HG03139 (cell line): ENCODE data around the gene FN1.

ENCODE experiments used
- ATAC-seq: cut with Tn5 transposase; IDR thresholded peaks from one replicate; pipeline ENCODE4 v1.9.1; 2021; ENCODE audit not compliant: unreplicated experiment

FN1 gene

DNA sequence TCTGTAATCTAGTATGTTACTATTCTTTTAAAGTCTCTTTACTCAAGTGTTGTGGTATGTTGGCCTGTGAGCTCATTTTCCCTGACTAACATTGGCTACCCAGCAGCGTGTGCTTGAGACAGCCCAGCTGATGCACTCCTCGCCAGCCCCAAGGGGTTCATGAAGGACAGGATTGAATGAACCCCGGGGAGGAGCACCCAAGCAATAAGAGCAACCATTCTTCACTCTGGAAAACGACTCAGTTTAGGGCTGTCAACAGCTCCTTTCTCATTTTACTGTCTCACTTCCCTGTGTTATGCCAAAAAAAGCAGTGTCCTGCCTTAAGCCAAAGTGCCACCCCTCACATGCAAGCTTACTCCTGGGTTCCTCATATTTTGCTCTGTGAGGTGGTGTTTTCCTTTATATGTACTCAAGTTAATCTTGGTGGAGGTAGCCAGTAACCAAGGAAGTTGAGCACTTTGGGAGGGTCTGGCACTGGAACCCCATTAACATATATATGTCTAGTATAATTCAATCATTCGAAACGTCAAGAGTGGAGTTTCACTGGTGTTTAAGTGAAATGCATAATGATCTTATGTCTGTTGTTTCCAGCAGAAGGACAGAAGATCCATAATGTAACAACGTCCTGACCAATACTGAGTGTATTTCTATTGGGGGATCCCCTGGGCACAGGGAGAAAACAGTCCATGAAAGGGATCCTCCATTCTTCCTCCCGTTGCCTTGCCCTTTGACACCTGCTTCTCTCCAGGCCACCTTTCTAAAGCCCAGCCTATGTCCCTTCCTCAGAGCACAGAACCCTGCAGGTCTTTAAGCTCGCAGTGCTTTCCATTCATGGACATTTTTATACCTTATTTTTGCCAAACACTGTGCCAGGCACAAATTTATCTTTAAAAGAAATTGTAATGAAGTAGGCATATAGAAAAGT, 80.8 kb downstream of the FN1 start:
- no peak for ATAC-seq

DNA sequence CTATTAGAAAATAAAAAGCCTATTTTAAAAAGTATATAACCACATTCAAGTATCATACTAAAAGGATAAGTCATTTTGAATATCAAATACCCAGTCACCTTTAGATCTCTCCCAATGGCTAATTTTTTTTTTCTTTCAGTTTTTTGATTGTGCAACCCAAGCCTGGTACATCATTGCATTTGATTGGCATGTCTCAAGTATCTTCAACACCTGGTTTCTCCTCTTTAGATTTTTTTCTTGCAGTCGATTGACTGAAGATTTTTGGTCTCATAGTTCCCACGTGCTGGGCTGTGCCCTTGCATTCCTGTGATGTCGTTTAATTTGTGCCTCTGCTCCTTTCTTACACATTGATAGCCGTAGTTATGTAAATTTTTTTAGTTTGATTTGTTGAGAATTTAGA, 83.3 kb downstream of the FN1 start:
- ATAC-seq: no peak

DNA sequence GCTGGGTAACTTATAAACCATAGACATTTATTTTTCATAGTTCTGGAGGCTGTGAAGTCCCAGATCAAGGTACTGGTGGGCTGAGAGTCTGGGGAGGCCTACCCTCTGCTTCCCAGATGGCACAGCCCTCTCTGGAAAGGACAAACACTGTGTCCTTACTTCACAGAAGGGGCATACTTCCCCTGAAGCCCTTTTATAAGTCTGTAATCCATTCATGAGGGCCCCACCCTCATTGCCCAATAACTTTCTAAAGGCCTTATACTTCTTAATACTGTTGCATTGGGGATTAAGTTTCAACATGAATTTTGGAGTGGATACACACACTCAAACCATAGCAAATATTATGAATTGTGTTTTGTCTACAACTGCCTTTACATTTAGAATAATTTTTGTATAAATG, 88.0 kb downstream of the FN1 start:
- ATAC-seq: no peak

DNA sequence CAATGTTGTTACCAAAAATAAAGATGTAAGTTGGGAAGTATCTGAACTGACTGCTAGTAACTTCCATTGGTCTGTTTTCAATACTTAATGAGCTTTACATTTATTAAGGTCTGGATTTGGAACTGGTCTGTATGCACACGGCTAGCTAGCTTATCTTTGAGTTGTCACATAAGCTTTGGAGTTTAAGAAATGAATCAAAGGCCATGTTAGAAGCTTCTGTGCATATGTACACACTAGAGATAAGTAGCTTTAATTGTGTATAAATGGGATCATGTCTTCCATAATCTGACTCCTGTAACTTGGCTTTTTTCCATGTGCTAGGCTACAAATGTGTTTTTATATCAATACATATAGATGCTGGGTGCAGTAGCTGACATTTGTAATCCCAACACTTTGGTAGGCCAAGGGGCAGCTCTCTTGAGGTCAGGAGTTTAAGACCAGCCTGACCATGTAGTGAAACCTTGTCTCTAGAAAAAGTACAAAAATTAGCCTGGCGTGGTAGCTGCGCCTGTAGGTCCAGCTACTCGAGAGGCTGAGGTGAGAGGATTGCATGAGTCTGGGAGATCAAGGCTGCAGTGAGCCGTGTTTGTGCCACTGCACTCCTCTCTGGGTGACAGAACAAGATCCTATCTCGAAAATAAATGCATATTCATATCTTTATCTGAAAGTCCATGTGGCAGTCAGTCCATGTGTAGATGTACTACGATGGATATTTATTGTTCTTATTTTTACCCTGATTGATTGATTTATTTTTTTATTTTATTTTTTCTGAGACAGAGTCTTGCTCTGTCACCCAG, 96.8 kb downstream of the FN1 start:
- no peak for ATAC-seq

DNA sequence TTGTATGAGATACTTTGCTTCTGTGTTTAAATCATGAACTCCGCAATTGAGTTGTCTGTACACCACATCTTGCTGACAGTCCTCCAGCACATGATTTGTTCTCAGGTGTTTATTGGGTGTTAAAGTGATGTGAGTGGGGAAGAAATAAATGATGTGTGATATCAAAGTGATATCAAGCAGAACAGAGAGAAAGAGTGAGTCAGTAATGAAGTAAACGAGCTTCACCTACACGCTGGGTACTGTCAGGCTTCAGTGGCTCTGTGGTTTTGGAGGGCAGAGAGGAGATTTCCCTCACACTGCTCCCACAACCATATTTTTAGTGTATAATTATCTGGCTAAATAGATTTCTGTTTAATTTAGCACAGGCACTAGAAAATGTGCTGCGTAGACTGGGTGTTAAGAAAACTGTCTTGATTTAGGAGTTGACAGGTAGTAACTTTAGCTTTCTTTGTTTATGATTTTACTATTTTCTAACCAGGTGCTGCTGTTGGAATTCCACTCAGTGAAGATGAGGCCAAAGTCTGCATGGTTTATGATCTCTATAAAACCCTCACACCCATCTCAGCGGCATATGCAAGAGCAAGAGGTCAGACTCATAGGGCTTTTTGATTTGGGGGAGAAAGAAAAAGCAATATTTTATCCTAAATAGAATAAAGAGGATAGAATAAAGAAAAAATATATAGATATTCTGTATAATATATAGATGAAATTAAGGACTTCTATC, 102.8 kb downstream of the FN1 start:
- ATAC-seq: no peak

DNA sequence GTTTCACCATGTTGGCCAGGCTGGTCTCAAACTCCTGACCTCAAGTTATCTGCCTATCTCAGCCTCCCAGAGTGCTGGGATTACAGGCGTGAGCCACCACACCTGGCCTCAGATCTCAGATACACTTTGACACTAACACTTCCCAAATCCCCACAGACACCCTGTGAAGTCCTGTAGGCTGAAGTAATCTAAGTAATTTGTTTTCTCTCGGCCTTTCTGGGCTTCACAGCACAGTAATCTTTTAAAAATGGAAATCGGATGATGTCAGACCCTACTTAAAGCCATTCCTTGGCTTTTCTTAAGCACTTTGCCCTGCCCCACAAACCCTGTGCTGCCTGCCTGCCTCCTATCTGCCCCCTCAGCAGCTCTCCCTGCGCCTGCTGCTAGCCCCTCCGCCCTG, 107.8 kb downstream of the FN1 start:
- ATAC-seq: no peak

DNA sequence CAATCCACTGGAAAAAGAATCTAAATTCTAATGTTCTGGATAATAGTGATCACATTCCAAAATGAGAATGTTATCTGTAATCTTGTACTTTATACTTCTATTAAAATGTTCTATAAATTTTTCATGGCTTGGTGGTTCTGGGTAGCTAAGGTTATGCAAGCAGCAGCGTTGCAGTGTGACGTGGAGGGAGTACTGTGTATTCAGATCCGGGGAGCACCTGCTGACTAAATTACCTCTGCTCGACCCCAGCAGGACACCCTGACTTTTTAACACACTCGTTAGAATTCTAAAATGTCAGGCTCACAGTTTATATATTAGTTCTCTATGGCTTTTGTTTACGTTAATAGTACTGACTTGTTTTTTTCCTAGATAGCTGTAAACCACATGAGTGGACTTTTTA, 111.1 kb downstream of the FN1 start:
- no peak for ATAC-seq

DNA sequence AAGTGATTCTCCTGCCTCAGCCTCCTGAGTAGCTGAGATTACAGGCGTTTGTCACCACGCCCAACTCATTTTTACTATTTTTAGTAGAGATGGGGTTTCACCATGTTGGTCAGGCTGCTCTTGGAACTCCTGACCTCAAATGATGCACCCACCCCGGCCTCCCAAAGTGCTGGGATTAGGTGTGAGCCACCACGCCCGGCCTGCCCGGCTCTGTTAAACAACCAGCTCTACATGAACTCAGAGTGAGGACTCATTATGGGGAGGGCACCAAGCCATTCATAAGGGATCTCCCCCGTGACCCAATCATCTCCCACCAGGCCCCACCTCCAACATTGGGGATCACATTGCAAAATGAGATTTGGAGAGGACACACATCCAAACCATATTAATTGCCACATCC, 115.2 kb downstream of the FN1 start:
- no peak for ATAC-seq

DNA sequence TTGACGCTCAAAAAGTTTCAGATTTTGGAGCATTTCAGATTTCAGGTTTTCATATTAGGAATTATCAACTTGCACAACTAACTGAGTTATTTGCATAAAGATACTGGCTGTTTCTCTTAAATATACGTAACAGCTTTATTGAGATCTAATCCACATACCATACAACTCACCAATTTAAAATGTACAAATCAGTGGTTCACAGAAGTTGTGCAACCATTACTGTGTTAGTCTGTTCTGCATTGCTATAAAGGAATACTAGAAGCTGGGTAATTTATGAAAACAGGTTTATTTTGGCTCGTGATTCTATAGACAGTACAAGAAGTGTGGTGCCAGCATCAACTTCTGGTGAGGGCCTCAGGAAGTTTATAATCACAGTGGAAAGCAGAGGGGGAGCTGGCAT, 115.8 kb downstream of the FN1 start:
- ATAC-seq: no peak

DNA sequence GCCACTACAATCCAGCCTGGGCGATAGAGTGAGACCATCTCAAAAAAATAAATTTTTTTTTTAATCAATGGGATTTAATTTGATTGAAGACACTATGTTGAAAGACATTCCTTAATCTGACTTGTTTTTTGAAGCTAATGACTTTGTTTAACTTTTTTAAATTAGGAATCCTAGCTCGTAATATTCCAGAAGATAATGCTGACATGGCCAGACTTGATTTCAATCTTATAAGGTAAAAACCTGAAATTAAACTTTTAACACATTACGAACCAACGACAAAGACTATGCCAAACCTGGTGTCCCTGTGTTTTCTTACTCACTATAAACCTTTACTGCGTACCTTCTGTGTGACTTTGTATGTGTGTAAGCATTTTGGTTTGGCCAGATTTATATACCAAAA, 116.4 kb downstream of the FN1 start:
- no peak for ATAC-seq

DNA sequence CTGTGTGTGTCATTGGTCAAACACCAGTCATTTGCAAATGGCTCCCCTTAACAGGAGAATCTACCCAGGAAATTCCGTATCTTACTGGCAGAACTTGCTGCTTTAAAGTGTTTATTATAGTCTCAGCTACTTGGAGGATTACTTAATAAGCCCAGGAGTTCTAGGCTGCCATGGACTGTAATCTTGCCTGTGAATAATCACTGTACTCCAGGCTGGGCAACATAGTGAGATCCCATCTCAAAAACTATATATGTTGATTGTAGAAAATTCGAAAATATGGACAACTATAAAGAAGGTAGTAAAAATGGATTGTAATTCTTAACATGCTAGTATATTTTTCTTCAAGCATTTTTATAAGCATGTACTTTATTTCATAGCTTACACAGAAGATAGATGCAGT, 119.5 kb downstream of the FN1 start:
- no peak for ATAC-seq

DNA sequence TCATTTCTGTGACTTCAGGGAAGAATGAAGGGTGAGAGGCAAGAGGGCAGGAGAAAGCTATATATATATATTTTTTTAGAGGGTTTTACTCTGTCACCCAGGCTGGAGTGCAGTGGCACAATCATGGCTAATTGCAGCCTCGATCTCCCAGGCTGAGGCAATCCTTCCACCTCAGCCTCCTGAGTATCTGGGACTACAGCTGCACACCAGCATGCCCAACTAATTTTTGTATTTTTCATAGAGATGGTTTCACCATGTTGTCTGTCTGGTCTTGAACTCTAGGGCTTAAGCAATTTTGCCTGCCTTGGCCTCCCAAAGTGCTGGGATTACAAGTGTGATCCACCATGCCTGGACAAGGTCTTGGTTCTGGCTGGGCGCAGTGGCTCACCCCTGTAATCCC, 120.6 kb downstream of the FN1 start:
- no peak for ATAC-seq

DNA sequence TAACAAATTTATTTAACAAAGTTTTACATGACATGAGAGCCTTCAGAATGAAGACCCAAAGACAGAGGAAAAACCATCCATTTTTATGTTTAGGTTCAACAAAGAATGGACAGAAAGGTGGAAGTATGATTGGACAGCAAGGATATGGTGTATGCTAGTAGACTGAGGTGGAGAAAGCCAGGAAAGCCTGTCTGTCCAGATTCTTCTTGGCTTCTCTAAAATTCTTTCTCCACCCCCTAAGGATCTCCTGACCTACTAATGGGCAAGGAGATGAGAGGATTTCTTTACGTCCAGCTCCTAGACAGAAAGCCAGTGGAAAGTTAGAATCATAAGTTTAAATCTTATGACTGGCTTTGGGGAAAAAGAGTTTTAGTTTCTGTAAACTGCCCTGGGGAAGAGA, 121.0 kb downstream of the FN1 start:
- ATAC-seq: no peak

DNA sequence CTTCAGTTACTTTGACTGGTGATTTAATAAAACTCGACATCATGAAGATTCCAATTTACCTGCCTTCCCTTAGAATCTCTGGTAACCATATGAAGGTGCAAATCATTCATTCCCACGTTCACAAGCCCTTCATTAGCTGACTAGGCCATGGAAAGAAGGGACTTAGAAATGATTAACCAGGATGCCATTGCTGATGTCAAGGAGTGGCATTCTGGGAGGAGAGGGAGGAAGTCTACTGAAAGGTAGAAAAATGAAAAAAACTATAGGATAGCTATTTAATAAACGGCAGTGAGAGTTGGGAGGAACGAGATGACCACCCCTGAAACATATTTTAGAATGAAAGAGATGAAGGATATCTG, 122.6 kb downstream of the FN1 start:
- no peak for ATAC-seq

DNA sequence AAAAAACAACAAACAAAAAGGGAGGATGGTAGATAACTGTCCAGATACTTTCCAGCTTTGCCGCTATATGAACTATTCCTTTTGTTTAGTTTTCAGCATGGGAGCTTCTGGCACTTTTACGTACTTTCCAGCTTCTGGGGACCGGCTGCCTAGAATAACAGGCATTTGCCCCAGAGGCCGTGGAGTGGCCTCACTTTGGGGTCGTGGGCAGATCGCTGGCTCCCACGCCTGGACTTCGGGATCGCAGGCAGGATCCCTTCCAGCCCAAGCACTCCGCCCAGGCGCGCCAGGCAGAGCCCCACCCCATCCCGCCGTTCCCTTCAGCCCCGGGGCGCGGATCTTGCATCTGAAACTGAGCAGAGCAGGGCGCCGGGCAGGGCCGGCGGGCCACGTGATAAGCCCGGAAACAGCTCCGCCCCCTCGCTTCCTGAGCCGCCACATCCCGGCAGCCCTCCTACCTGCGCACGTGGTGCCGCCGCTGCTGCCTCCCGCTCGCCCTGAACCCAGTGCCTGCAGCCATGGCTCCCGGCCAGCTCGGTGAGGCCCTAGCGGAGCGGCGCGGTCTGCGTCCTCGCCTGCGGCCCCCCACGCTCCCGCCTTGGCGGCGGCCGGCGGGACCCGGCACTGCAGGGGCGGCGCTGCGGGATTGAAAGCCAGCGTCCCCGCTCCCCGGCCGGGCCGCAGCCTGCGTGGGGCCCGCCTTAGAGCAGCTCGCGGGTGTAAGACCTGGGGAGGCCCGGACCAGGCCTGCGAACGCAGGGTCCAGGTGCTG, 124.1 kb downstream of the FN1 start, which contains the start of gene ATIC:
TSS of gene ATIC (plus strand) at position 435 of the 772 bp plus-strand sequence. CDS start at position 519, 84 bp downstream.
- ATAC-seq: peak; percentile 99

DNA sequence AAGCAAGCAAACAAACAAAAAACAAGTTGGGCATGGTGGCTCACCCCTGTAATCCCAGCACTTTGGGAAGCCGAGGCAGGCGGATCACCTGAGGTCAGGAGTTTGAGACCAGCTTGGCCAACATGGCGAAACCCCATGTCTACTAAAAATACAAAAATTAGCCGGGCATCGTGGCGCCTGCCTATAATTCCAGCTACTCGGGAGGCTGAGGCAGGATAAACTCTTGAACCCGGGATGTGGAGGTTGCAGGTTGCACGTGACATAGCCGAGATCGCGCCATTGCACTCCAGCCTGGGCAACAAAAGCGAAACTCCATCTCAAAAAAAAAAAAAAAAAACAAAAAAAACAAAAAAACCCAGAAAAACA, 124.6 kb downstream of the FN1 start:
- ATAC-seq: peak; percentile 18
